K562 (cell line): Measurements from ENCODE around the gene ASPRV1. TPM values are rescaled to one million over a fixed set of nuclear protein-coding genes. Genes with fewer than 3 reads are reported as not detected.

Experiments
- CREB5 ChIP-seq: fragments of 250-450 bp; sonication (Bioruptor Pico); IDR thresholded peaks from 2 replicates; pipeline ENCODE4 v1.5.0; 2020; ENCODE audit warnings: mild to moderate bottlenecking
- GTF2F1 ChIP-seq: IDR thresholded peaks from 2 replicates; pipeline ENCODE4 v1.6.1; 2011; ENCODE audit warnings: low read depth, low read length, improper control_type of control experiment
- MTA2 ChIP-seq: fragments of 450-650 bp; IDR thresholded peaks from 2 replicates; pipeline ENCODE4 v1.6.1; 2016; ENCODE audit warnings: low read depth
- NRF1 ChIP-seq, 2 experiments: fragments of 450-650 bp; IDR thresholded peaks in 1 of 2; conservative IDR thresholded peaks in 1 of 2; 2 replicates each; pipeline ENCODE4 v1.6.1; 2014; ENCODE audit warnings: mild to moderate bottlenecking in 2 of 2
- PRPF4 ChIP-seq: fragments of 200-400 bp; formaldehyde crosslinking; IDR thresholded peaks from one replicate; pipeline ENCODE4 v1.6.1; 2017; ENCODE audit warnings: low read length, low read depth, mild to moderate bottlenecking; ENCODE audit not compliant: insufficient read depth, poor library complexity, severe bottlenecking
- RBFOX2 ChIP-seq: fragments of 200-400 bp; formaldehyde crosslinking; IDR thresholded peaks from 2 replicates; pipeline ENCODE4 v1.6.1; 2017; ENCODE audit warnings: low read depth, mild to moderate bottlenecking, low read length, moderate library complexity
- RFX1 ChIP-seq: fragments of 450-650 bp; IDR thresholded peaks from 2 replicates; pipeline ENCODE4 v1.6.1; 2016; ENCODE audit warnings: mild to moderate bottlenecking, moderate library complexity
- THAP7 ChIP-seq: fragments of 250-450 bp; sonication (Bioruptor Pico); IDR thresholded peaks from 2 replicates; pipeline ENCODE4 v1.5.0; 2021
- ZFP36 ChIP-seq: fragments of 150-350 bp; IDR thresholded peaks from 2 replicates; pipeline ENCODE4 v1.6.1; 2018; ENCODE audit warnings: low read length, low read depth; ENCODE audit not compliant: partially characterized antibody
- ZNF668 ChIP-seq: fragments of 250-450 bp; sonication (Bioruptor Pico); IDR thresholded peaks from 2 replicates; pipeline ENCODE4 v1.8.0; 2022; ENCODE audit warnings: mild to moderate bottlenecking, inconsistent platforms
- polyA plus RNA-seq, 8 experiments: library from polyadenylated mRNA; depleted of rRNA in 4 of 8; stranded (reverse) in 5 of 8; unstranded in 3 of 8; fragments of >200 nt; fragmentation: Nextera tagmentation in 2 of 8; fragmentation: Illumina TruSeq in 1 of 8; extraction: Ambion mirVana in 2 of 8; extraction: Trizol in 1 of 8; gene quantifications; 2 replicates each; pipeline versions ENCODE4 v1.2.1 to v1.2.3, GENCODE V29; 2011 to 2014; ENCODE audit warnings: inconsistent platforms in 1 of 8, missing spikeins in 1 of 8
- total RNA-seq, 7 experiments: library from RNA; depleted of rRNA in 6 of 7; stranded (reverse); fragments of >200 nt in 6 of 7; fragmentation: Illumina TruSeq in 2 of 7; extraction: Trizol in 2 of 7; gene quantifications; 2 replicates each; pipeline versions ENCODE4 v1.2.1 to v1.2.3, GENCODE V29; 2011 to 2021; ENCODE audit warnings: low replicate concordance in 1 of 7
- TF ChIP-seq, protein P1 (sequence below): fragments of 200-600 bp; sonication (generic); IDR thresholded peaks from one replicate; pipeline ENCODE4 v1.6.1; 2012; ENCODE audit warnings: mild to moderate bottlenecking, low read depth, low read length, inconsistent platforms

Gene ASPRV1
- total and polyA plus RNA-seq, 9 of the 15 experiments (the other 6 are each of a cell fraction or from before 2014, with no cell fraction given), result 0.17 to 0.72 (median 0.47) TPM; not detected in 1

GRCh38 chr2:69975853-69976462, 14.5 kb upstream of the ASPRV1 start (continued):
- TF ChIP-seq RBFOX2 (peak; percentile 68), RFX1 (no peak), PRPF4 (no peak), THAP7 (no peak), CREB5 (CRISPR knock-in tag) (peak; percentile 54; the same call in 1 of the 2 replicates), ZNF668 (CRISPR knock-in tag) (peak; percentile 82; the same call in 1 of the 2 replicates), ZFP36 (no peak), MTA2 (0 out of 2 replicates have a peak, but pooled peaks have one; percentile 24), GTF2F1 (no peak), NRF1 (conservative IDR thresholded peaks at IDR 0.05 in 1 of 2, IDR thresholded peaks at IDR 0.05 in 1 of 2) (no peak)
- TF ChIP-seq, protein P1, sequence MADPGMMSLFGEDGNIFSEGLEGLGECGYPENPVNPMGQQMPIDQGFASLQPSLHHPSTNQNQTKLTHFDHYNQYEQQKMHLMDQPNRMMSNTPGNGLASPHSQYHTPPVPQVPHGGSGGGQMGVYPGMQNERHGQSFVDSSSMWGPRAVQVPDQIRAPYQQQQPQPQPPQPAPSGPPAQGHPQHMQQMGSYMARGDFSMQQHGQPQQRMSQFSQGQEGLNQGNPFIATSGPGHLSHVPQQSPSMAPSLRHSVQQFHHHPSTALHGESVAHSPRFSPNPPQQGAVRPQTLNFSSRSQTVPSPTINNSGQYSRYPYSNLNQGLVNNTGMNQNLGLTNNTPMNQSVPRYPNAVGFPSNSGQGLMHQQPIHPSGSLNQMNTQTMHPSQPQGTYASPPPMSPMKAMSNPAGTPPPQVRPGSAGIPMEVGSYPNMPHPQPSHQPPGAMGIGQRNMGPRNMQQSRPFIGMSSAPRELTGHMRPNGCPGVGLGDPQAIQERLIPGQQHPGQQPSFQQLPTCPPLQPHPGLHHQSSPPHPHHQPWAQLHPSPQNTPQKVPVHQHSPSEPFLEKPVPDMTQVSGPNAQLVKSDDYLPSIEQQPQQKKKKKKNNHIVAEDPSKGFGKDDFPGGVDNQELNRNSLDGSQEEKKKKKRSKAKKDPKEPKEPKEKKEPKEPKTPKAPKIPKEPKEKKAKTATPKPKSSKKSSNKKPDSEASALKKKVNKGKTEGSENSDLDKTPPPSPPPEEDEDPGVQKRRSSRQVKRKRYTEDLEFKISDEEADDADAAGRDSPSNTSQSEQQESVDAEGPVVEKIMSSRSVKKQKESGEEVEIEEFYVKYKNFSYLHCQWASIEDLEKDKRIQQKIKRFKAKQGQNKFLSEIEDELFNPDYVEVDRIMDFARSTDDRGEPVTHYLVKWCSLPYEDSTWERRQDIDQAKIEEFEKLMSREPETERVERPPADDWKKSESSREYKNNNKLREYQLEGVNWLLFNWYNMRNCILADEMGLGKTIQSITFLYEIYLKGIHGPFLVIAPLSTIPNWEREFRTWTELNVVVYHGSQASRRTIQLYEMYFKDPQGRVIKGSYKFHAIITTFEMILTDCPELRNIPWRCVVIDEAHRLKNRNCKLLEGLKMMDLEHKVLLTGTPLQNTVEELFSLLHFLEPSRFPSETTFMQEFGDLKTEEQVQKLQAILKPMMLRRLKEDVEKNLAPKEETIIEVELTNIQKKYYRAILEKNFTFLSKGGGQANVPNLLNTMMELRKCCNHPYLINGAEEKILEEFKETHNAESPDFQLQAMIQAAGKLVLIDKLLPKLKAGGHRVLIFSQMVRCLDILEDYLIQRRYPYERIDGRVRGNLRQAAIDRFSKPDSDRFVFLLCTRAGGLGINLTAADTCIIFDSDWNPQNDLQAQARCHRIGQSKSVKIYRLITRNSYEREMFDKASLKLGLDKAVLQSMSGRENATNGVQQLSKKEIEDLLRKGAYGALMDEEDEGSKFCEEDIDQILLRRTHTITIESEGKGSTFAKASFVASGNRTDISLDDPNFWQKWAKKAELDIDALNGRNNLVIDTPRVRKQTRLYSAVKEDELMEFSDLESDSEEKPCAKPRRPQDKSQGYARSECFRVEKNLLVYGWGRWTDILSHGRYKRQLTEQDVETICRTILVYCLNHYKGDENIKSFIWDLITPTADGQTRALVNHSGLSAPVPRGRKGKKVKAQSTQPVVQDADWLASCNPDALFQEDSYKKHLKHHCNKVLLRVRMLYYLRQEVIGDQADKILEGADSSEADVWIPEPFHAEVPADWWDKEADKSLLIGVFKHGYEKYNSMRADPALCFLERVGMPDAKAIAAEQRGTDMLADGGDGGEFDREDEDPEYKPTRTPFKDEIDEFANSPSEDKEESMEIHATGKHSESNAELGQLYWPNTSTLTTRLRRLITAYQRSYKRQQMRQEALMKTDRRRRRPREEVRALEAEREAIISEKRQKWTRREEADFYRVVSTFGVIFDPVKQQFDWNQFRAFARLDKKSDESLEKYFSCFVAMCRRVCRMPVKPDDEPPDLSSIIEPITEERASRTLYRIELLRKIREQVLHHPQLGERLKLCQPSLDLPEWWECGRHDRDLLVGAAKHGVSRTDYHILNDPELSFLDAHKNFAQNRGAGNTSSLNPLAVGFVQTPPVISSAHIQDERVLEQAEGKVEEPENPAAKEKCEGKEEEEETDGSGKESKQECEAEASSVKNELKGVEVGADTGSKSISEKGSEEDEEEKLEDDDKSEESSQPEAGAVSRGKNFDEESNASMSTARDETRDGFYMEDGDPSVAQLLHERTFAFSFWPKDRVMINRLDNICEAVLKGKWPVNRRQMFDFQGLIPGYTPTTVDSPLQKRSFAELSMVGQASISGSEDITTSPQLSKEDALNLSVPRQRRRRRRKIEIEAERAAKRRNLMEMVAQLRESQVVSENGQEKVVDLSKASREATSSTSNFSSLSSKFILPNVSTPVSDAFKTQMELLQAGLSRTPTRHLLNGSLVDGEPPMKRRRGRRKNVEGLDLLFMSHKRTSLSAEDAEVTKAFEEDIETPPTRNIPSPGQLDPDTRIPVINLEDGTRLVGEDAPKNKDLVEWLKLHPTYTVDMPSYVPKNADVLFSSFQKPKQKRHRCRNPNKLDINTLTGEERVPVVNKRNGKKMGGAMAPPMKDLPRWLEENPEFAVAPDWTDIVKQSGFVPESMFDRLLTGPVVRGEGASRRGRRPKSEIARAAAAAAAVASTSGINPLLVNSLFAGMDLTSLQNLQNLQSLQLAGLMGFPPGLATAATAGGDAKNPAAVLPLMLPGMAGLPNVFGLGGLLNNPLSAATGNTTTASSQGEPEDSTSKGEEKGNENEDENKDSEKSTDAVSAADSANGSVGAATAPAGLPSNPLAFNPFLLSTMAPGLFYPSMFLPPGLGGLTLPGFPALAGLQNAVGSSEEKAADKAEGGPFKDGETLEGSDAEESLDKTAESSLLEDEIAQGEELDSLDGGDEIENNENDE, result no peak
